Karpas-422 (cell line): ENCODE measurements around the gene PACS1. TPM values are rescaled to one million over a fixed set of nuclear protein-coding genes. Genes with fewer than 3 reads are reported as not detected.

ENCODE experiments used
- DNase-seq: peaks from one replicate; pipeline ENCODE4 v3.0.0-alpha.2; 2015
- H2AFZ ChIP-seq: fragments of 200-600 bp; sonication (generic); 2 replicates; pipeline ENCODE4 v1.6.1; 2014; ENCODE audit warnings: antibody characterized with exemption, low read length, mixed read lengths
- H3K27ac ChIP-seq: fragments of 200-600 bp; sonication (generic); 2 replicates; pipeline ENCODE4 v1.5.1; 2014; ENCODE audit warnings: mild to moderate bottlenecking, low read length, moderate library complexity
- H3K27me3 ChIP-seq: fragments of 200-600 bp; sonication (generic); 2 replicates; pipeline ENCODE4 v1.6.1; 2014; ENCODE audit warnings: low read length, mixed read lengths
- H3K36me3 ChIP-seq: fragments of 200-600 bp; sonication (generic); 2 replicates; pipeline ENCODE4 v1.6.1; 2014; ENCODE audit warnings: low read length, mixed read lengths; ENCODE audit not compliant: insufficient read depth
- H3K4me1 ChIP-seq: fragments of 200-600 bp; sonication (generic); 2 replicates; pipeline ENCODE4 v1.6.1; 2014; ENCODE audit warnings: mild to moderate bottlenecking, low read length, mixed read lengths
- H3K4me2 ChIP-seq: fragments of 200-600 bp; sonication (generic); 2 replicates; pipeline ENCODE4 v1.6.1; 2014; ENCODE audit warnings: low read length, low read depth, mild to moderate bottlenecking; ENCODE audit not compliant: poor library complexity, severe bottlenecking
- H3K4me3 ChIP-seq: fragments of 200-600 bp; sonication (generic); 2 replicates; pipeline ENCODE4 v1.5.1; 2014; ENCODE audit warnings: mild to moderate bottlenecking, antibody characterized with exemption, low read length, mixed read lengths
- H3K79me2 ChIP-seq: fragments of 200-600 bp; sonication (generic); 2 replicates; pipeline ENCODE4 v1.6.1; 2014; ENCODE audit warnings: mild to moderate bottlenecking, low read length, mixed read lengths
- H3K9ac ChIP-seq: fragments of 200-600 bp; sonication (generic); 2 replicates; pipeline ENCODE4 v1.6.0; 2014; ENCODE audit warnings: low read length
- H3K9me2 ChIP-seq: fragments of 200-600 bp; sonication (generic), shearing (Covaris generic); replicated peaks from 2 replicates; pipeline ENCODE4 v1.6.0; 2014; ENCODE audit warnings: mild to moderate bottlenecking, low read length, moderate library complexity; ENCODE audit not compliant: insufficient read depth
- H3K9me3 ChIP-seq: fragments of 300-700, 200-600 bp; sonication (generic); 2 replicates; pipeline ENCODE4 v1.6.1; 2014; ENCODE audit warnings: low read length, mixed read lengths
- H4K20me1 ChIP-seq: fragments of 200-600 bp; sonication (generic); 2 replicates; pipeline ENCODE4 v1.6.1; 2014; ENCODE audit warnings: mild to moderate bottlenecking, antibody characterized with exemption, low read length, low read depth; ENCODE audit not compliant: insufficient read depth
- total RNA-seq: library from RNA; depleted of rRNA; stranded (reverse); fragments of >200 nt; shearing (Covaris generic); gene quantifications from 2 replicates; pipeline ENCODE4 v1.2.3, GENCODE V29; 2014; ENCODE audit warnings: low replicate concordance

Gene PACS1
- total RNA-seq, 1 experiment from 2014 or later: 60.5 TPM

DNA sequence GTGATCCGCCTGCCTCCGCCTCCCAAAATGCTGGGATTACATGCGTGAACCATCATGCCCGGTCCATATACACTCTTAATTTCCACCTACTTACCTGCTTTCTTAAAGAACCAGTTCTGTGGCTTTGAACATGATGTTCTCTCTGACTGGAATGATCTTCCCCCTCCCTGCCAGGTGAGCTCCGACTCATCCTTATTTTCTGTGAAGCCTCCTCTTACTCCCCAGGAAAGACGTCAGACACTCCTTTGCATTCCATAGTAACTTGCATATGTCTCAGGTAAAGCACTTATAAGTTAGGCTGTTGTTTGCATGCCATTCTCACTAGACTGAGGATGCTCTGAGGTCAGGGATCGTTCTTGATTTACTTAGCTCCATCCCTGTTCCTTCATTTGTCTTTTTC lies 106.6 kb downstream of the PACS1 start:
- Histone ChIP-seq H3K9me2 (no peaks in the 10 kb centered on the region), H3K27me3 (no peaks in the 10 kb centered on the region), H3K79me2 (peaks cover 88% of the 10 kb centered on the region), H2AFZ (no peak overlapping the region), H3K9ac (no peak overlapping the region), H4K20me1 (no peaks in the 10 kb centered on the region), H3K4me2 (no peak overlapping the region), H3K4me3 (no peak overlapping the region), H3K4me1 (peaks cover 15% of the 10 kb centered on the region), H3K36me3 (no peaks in the 10 kb centered on the region), H3K9me3 (no peaks in the 10 kb centered on the region), H3K27ac (no peak overlapping the region)
- DNase-seq: no peak

DNA sequence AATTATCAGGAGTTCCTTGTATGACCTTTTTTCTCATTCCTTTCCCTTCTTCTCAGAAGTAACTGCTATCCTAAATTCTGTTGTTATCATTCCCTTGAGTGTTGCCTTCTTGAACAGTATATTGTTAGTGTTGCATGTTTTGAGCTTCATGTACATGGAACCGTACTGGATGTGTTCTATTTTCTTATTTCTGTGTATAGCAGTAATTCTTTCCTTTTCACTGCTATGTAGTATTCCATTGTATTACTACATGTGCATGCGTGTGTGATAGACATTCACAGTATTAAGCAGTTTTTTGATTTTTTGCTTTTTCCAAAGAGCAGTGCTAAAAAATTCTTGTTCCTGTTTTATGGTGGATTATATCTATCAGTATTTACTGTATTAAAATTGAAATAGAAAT lies 108.1 kb downstream of the PACS1 start:
- Histone ChIP-seq H3K27ac (peak overlapping the region; percentile 66; the same call in 1 of the 2 replicates), H3K4me2 (no peak overlapping the region), H3K9me2 (no peaks in the 10 kb centered on the region), H3K9me3 (no peaks in the 10 kb centered on the region), H3K4me1 (peaks cover 28% of the 10 kb centered on the region), H3K79me2 (peaks cover 93% of the 10 kb centered on the region), H3K9ac (no peak overlapping the region), H3K36me3 (no peaks in the 10 kb centered on the region), H2AFZ (no peak overlapping the region), H3K27me3 (no peaks in the 10 kb centered on the region), H4K20me1 (no peaks in the 10 kb centered on the region), H3K4me3 (no peak overlapping the region)
- no peak for DNase-seq

DNA sequence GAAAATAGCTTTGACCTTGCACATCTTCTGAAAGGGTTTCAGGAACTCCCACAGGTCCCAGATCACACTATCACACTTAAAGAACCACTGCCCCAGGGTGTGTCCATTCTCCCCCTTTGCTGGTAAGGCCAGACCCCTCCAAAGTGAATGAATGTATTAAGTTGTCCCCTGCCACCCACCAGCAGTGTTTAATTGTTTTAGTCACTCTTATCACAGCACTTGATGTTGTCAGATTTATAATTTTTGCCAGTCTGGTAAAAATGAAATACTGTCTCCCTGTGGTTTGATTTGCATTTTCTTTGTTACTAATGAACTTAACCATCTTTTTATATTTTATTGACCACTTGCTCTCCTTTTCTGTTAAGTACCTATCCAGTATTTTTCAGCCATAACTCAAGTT lies 108.8 kb downstream of the PACS1 start:
- H3K79me2 ChIP-seq: peaks cover 96% of the 10 kb centered on the region
- H3K4me3 ChIP-seq: no peak overlapping the region
- no peaks in the 10 kb centered on the region for H3K9me2 ChIP-seq
- no peaks in the 10 kb centered on the region; the same call in 1 of the 2 replicates for H4K20me1 ChIP-seq
- H3K9ac ChIP-seq: no peak overlapping the region
- H3K4me1 ChIP-seq: peaks cover 35% of the 10 kb centered on the region
- H2AFZ ChIP-seq: no peak overlapping the region
- peak overlapping the region; percentile 50 for H3K4me2 ChIP-seq
- no peaks in the 10 kb centered on the region for H3K9me3 ChIP-seq
- peak overlapping the region; percentile 66 for H3K27ac ChIP-seq
- no peak for DNase-seq
- H3K36me3 ChIP-seq: no peaks in the 10 kb centered on the region
- H3K27me3 ChIP-seq: no peaks in the 10 kb centered on the region

DNA sequence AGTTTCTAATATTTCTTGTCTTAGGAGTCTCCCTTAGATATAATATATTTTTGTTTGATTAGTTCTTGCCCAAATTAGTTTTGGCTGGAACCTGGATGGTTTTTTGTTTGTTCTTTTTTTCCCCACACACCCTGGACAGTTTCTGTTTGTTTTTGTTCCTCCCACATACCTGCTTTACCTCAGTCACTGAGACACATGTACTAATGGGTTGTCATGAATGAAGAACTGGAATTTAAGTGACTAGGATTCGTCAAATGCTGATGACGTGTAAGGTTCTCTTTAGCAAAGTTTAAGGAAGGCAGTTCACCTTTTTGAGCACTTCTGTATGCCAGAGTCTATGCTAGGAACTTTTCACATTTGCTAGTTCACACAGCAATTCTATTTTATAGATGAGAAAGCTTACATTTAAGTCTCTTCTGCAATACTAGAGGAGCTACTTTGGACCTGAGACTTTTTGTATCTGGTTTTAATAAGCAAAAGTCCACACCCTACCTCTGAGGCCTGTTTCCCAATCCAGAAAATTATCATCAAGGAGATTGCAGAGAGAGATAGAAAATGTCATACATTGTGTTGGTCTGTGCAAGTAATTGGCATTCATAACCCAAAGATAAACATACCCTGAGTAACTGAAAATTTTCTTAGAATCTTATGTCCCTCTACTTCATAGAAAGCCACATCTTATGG lies 111.7 kb downstream of the PACS1 start:
- no peak for DNase-seq
- no peak overlapping the region for H2AFZ ChIP-seq
- H4K20me1 ChIP-seq: no peaks in the 10 kb centered on the region; the same call in 1 of the 2 replicates
- H3K36me3 ChIP-seq: no peaks in the 10 kb centered on the region
- no peaks in the 10 kb centered on the region for H3K9me2 ChIP-seq
- H3K79me2 ChIP-seq: peaks cover 96% of the 10 kb centered on the region
- H3K4me3 ChIP-seq: no peak overlapping the region
- H3K4me1 ChIP-seq: peaks cover 37% of the 10 kb centered on the region
- no peaks in the 10 kb centered on the region for H3K27me3 ChIP-seq
- no peak overlapping the region for H3K9ac ChIP-seq
- H3K9me3 ChIP-seq: no peaks in the 10 kb centered on the region
- H3K27ac ChIP-seq: no peak overlapping the region
- H3K4me2 ChIP-seq: no peak overlapping the region

- Histone ChIP-seq H3K79me2 (peaks cover 98% of the 10 kb centered on the region), H4K20me1 (no peaks in the 10 kb centered on the region; the same call in 1 of the 2 replicates), H3K4me3 (0 out of 2 replicates have a peak overlapping the region, but pooled peaks have one; percentile 17), H3K9ac (peak overlapping the region; percentile 35; the same call in 1 of the 2 replicates), H3K27me3 (no peaks in the 10 kb centered on the region), H3K36me3 (no peaks in the 10 kb centered on the region), H3K4me1 (peaks cover 32% of the 10 kb centered on the region), H3K9me3 (no peaks in the 10 kb centered on the region), H3K27ac (peak overlapping the region; percentile 59), H2AFZ (no peak overlapping the region), H3K9me2 (no peaks in the 10 kb centered on the region), H3K4me2 (peak overlapping the region; percentile 12)
- DNase-seq: peak; percentile 89
Measured at GRCh38 chr11:66183494-66184048, 113.5 kb downstream of the PACS1 start.

- H2AFZ ChIP-seq: no peak overlapping the region
- no peaks in the 10 kb centered on the region; the same call in 1 of the 2 replicates for H4K20me1 ChIP-seq
- H3K27ac ChIP-seq: no peak overlapping the region
- no peak for DNase-seq
- no peaks in the 10 kb centered on the region for H3K9me2 ChIP-seq
- no peak overlapping the region for H3K9ac ChIP-seq
- H3K36me3 ChIP-seq: no peaks in the 10 kb centered on the region
- H3K27me3 ChIP-seq: no peaks in the 10 kb centered on the region
- H3K4me1 ChIP-seq: peaks cover 23% of the 10 kb centered on the region
- H3K4me3 ChIP-seq: no peak overlapping the region
- H3K9me3 ChIP-seq: no peaks in the 10 kb centered on the region
- no peak overlapping the region for H3K4me2 ChIP-seq
- H3K79me2 ChIP-seq: peaks cover 98% of the 10 kb centered on the region
Measured at GRCh38 chr11:66184728-66185127, 114.7 kb downstream of the PACS1 start.

GRCh38 chr11:66186470-66186869 lies 116.4 kb downstream of the PACS1 start:
- no peak overlapping the region for H3K9ac ChIP-seq
- H3K4me1 ChIP-seq: peaks cover 23% of the 10 kb centered on the region
- peaks cover 99% of the 10 kb centered on the region for H3K79me2 ChIP-seq
- H3K4me2 ChIP-seq: no peak overlapping the region
- DNase-seq: no peak
- H3K27ac ChIP-seq: no peak overlapping the region
- H3K9me2 ChIP-seq: no peaks in the 10 kb centered on the region
- no peaks in the 10 kb centered on the region; the same call in 1 of the 2 replicates for H4K20me1 ChIP-seq
- H3K27me3 ChIP-seq: no peaks in the 10 kb centered on the region
- H3K4me3 ChIP-seq: no peak overlapping the region
- H3K36me3 ChIP-seq: no peaks in the 10 kb centered on the region
- no peaks in the 10 kb centered on the region for H3K9me3 ChIP-seq
- no peak overlapping the region for H2AFZ ChIP-seq

DNA sequence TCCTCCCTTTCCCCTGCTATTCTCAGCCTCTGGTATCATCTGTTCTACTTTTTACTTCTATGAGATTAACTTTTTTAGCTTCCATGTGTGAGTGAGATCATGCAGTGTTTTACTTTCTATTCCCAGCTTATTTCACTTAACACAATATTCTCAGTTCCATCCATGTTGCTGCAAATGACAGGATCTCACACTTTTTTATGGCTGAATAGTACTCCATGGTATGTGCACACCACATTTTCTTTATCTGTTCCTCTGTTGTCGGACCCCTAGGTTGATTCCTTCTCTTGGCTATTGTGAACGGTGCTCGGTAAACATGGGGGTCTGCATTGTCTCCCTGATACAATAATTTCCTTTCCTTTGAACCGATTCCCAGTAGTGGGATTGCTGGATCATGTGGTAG lies 117.4 kb downstream of the PACS1 start:
- no peaks in the 10 kb centered on the region for H3K36me3 ChIP-seq
- no peak for DNase-seq
- H2AFZ ChIP-seq: no peak overlapping the region
- H4K20me1 ChIP-seq: no peaks in the 10 kb centered on the region; the same call in 1 of the 2 replicates
- H3K9ac ChIP-seq: no peak overlapping the region
- H3K79me2 ChIP-seq: peaks cover 98% of the 10 kb centered on the region
- no peaks in the 10 kb centered on the region for H3K27me3 ChIP-seq
- H3K9me2 ChIP-seq: no peaks in the 10 kb centered on the region
- no peak overlapping the region for H3K27ac ChIP-seq
- H3K9me3 ChIP-seq: no peaks in the 10 kb centered on the region
- H3K4me3 ChIP-seq: no peak overlapping the region
- peaks cover 16% of the 10 kb centered on the region for H3K4me1 ChIP-seq
- H3K4me2 ChIP-seq: no peak overlapping the region
